Sigmoid colon (tissue), 7 donors: ENCODE results near the gene NEB. TPM values are rescaled to one million over a fixed set of nuclear protein-coding genes. Genes with fewer than 3 reads are reported as not detected.

Source experiments
- DNase-seq: peaks from one replicate; pipeline ENCODE4 v3.0.0-alpha.2; 2019
- H3K27ac ChIP-seq, 4 donors: fragments of 200-600 bp; sonication (generic); one replicate each; pipeline ENCODE4 v1.5.1; 2016 to 2019; ENCODE audit warnings: mild to moderate bottlenecking in 1 of 4
- H3K27me3 ChIP-seq, 3 donors: fragments of 200-600 bp; sonication (generic); one replicate each; pipeline ENCODE4 v1.5.1; 2019; ENCODE audit warnings: mild to moderate bottlenecking in 1 of 3
- H3K36me3 ChIP-seq, 4 donors: fragments of 200-600 bp; sonication (generic); one replicate each; pipeline ENCODE4 v1.5.1; 2016 to 2019
- H3K4me1 ChIP-seq, 4 donors: fragments of 200-600 bp; sonication (generic); one replicate each; pipeline ENCODE4 v1.5.1; 2017 to 2019
- H3K4me3 ChIP-seq, 4 donors: fragments of 200-600 bp; sonication (generic); one replicate each; pipeline ENCODE4 v1.5.1; 2017 to 2019; ENCODE audit warnings: mild to moderate bottlenecking in 2 of 4, moderate library complexity in 1 of 4
- H3K9me3 ChIP-seq, 4 donors: fragments of 200-600 bp in 3 of 4; sonication (generic) in 3 of 4; one replicate each; pipeline versions ENCODE4 v1.5.1 to v1.6.1; 2013 to 2019
- EP300 ChIP-seq, 4 donors: sonication (generic); formaldehyde crosslinking; IDR thresholded peaks; one replicate each; pipeline ENCODE4 v1.6.1; 2017; ENCODE audit warnings: antibody characterized with exemption in 4 of 4
- POLR2A ChIP-seq, 2 donors: fragments of 450-650 bp; IDR thresholded peaks; one replicate each; pipeline ENCODE4 v1.6.1; 2016; ENCODE audit warnings: antibody characterized with exemption in 2 of 2, mild to moderate bottlenecking in 2 of 2, moderate library complexity in 2 of 2
- POLR2AphosphoS5 ChIP-seq, 4 donors: sonication (generic); formaldehyde crosslinking; IDR thresholded peaks; one replicate each; pipeline ENCODE4 v1.6.1; 2017; ENCODE audit warnings: antibody characterized with exemption in 4 of 4
- WGBS, 2 donors: extraction: QIAGEN DNeasy Blood & Tissue Kit; methylation state at CpG; one replicate each; pipeline ENCODE4 v1.1.7; 2013; 5-methylcytosine and 5-hydroxymethylcytosine counted together
- intact Hi-C: fragments of 100-400 bp; cut with DNase I; formaldehyde crosslinking; loops from one replicate; pipeline ENCODE4 v1.15.1; 2023
- polyA plus RNA-seq, 3 donors: library from polyadenylated mRNA; stranded (reverse); fragments of 200-250 nt; gene quantifications; one replicate each; pipeline ENCODE4 v1.2.3, GENCODE V29; 2013
- total RNA-seq, 4 donors: library from RNA; depleted of rRNA; stranded (reverse); fragments of >200 nt; gene quantifications; one replicate each; pipeline ENCODE4 v1.1.0, GENCODE V29; 2016
- TF ChIP-seq, protein P1 (sequence below), 4 experiments: fragments of 450-650 bp in 3 of 4; fragments of 200-600 bp in 1 of 4; IDR thresholded peaks; one replicate each; pipeline ENCODE4 v1.5.1; 2016 to 2019; ENCODE audit warnings: antibody characterized with exemption in 4 of 4, mild to moderate bottlenecking in 3 of 4, moderate library complexity in 2 of 4
- donor health status: healthy with polysubstance abuse.
- donor health status: Bipolar disorder and iron deficiency.
- donor health status: healthy.

NEB gene
- total and polyA plus RNA-seq, 7 donors, result under 0.01 to 1.4 (median 0.60) TPM; not detected in 1

DNA sequence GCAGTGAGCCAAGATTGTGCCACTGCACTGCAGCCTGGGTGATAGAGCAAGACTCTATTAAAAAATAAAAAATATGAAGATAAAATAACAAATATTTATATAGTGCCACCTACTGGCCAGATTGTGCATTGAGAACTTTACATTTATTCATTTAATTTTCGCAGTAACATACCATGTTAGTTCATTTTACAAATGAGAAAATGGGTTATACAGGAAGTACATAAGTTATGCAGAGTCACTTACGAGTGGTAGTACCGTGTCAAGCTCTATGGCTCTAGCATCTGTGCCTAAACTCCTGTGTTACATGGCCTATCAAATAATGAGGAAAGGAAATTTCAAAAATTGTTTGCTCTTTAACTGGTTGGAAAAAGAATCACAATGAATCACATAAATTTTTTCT, 296.6 kb downstream of the NEB start:
- Histone ChIP-seq H3K27me3 (no peaks in the 10 kb centered on the region), H3K9me3 (no peaks in the 10 kb centered on the region), H3K27ac (no peak overlapping the region), H3K36me3 (peaks cover 16 to 99% (median 35%) of the 10 kb centered on the region in 4 donors), H3K4me3 (no peak overlapping the region), H3K4me1 (no peaks in the 10 kb centered on the region)
- no peak for DNase-seq
- intact Hi-C loops, result no loop called here
- TF ChIP-seq EP300 (IDR thresholded peaks at IDR 0.05), result no peak
- TF ChIP-seq POLR2A (IDR thresholded peaks at IDR 0.05), result no peak
- TF ChIP-seq, protein P1, sequence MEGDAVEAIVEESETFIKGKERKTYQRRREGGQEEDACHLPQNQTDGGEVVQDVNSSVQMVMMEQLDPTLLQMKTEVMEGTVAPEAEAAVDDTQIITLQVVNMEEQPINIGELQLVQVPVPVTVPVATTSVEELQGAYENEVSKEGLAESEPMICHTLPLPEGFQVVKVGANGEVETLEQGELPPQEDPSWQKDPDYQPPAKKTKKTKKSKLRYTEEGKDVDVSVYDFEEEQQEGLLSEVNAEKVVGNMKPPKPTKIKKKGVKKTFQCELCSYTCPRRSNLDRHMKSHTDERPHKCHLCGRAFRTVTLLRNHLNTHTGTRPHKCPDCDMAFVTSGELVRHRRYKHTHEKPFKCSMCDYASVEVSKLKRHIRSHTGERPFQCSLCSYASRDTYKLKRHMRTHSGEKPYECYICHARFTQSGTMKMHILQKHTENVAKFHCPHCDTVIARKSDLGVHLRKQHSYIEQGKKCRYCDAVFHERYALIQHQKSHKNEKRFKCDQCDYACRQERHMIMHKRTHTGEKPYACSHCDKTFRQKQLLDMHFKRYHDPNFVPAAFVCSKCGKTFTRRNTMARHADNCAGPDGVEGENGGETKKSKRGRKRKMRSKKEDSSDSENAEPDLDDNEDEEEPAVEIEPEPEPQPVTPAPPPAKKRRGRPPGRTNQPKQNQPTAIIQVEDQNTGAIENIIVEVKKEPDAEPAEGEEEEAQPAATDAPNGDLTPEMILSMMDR (IDR thresholded peaks at IDR 0.05), result peak in 3 of 4 experiments; percentile 22 to 75 (median 28)
- no peak for TF ChIP-seq POLR2AphosphoS5 (IDR thresholded peaks at IDR 0.05)
- 41 to 49% methylated on average over 3 of the region's 3 CpGs for WGBS, 2 donors

Other genes starting within 250 kb of the NEB start
- gene ARL5A, start 93.9 kb upstream of the NEB start, total RNA-seq, result 10 to 100 TPM; 41.3 to 46.4 (median 43.9) TPM
- 10 to 100 TPM; 12.7 to 18.0 (median 16.7) TPM for gene ARL5A, start 93.9 kb upstream of the NEB start, polyA plus RNA-seq